Progenitor cell of endocrine pancreas (in vitro differentiated cells): ENCODE measurements around the gene IGSF22. TPM values are rescaled to one million over a fixed set of nuclear protein-coding genes. Genes with fewer than 3 reads are reported as not detected.
"Not testable (repeated sequence)": the region's sequence is repeated elsewhere in the genome, so short reads cannot be mapped to it uniquely, and the experiment has no call there.

Experiments
- DNase-seq: peaks from one replicate; pipeline ENCODE4 v3.0.0; 2021; ENCODE audit warnings: low spot score; ENCODE audit not compliant: unreplicated experiment
- H3K27ac Mint-ChIP-seq: 2 replicates; pipeline ENCODE4 v1.8.0; 2021; ENCODE audit warnings: mild to moderate bottlenecking, moderate library complexity, mixed read lengths
- H3K27me3 Mint-ChIP-seq: 2 replicates; pipeline ENCODE4 v1.8.0; 2021; ENCODE audit warnings: mixed read lengths
- H3K36me3 Mint-ChIP-seq: 2 replicates; pipeline ENCODE4 v1.8.0; 2022; ENCODE audit warnings: mixed read lengths; ENCODE audit not compliant: insufficient read depth
- H3K4me1 Mint-ChIP-seq: 2 replicates; pipeline ENCODE4 v1.8.0; 2021; ENCODE audit warnings: low read depth, mixed read lengths
- H3K4me3 Mint-ChIP-seq: 2 replicates; pipeline ENCODE4 v1.8.0; 2021; ENCODE audit warnings: low read depth, mild to moderate bottlenecking, moderate library complexity, mixed read lengths
- H3K9me3 Mint-ChIP-seq: 2 replicates; pipeline ENCODE4 v1.8.0; 2021; ENCODE audit warnings: low read depth, mixed read lengths
- CTCF ChIP-seq: fragments of 200-600 bp; sonication (generic); IDR thresholded peaks from one replicate; pipeline ENCODE4 v1.5.0; 2021; ENCODE audit warnings: antibody characterized with exemption, mild to moderate bottlenecking; ENCODE audit not compliant: unreplicated experiment
- total RNA-seq: library from RNA; stranded (reverse); gene quantifications from 2 replicates; pipeline ENCODE4 v1.2.1, GENCODE V29; 2021

The IGSF22 gene
- total RNA-seq, 1 donor from 2014 or later, result 1.3 TPM

DNA sequence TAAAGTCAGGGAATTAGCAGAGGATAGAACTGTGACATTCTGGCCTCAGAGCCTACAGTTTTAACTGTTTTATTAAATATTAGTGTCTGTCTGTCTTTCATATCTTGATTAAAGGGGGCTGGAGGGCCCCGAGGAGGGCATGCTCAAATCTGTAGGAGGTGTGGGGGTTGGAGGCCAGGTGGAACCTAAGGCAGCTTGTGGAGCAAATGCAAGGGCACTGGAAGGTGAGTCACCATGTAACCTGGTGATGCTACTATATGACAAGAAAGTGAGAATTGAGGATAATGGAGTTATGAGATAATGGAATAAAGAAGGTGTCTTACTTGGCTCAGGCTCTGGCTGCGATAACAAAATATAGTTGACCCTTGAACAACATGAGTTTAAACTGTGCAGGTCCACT lies 54.7 kb downstream of the IGSF22 start:
- no peak for DNase-seq

DNA sequence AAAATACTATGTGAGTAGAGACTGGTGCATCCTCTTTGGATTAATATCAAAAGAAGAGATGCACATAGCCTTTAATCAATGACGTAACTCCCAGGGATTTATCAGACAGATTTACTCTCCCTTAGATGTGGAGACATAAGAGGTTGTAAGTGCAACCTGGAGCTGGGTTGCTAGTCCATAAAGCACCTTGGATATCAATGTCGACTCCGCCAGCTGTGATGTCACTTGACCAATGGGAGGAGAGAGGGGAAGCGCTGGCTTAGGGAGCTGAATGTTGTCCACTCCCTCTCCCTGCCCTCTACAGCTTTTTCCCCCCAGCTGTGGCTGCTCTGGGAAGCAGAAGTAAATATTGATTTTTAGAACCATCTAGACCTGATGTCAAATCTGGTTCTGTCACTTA lies 56.3 kb downstream of the IGSF22 start:
- no peak for TF ChIP-seq CTCF
- Mint-ChIP-seq H3K4me1 (peaks cover 26% of the 10 kb centered on the region), H3K4me3 (no peak overlapping the region), H3K36me3 (no peaks in the 10 kb centered on the region), H3K27ac (no peak overlapping the region), H3K27me3 (peaks cover 5% of the 10 kb centered on the region), H3K9me3 (no peaks in the 10 kb centered on the region)
- DNase-seq, result no peak

More for the DNA sequence above, 54.7 kb downstream of the IGSF22 start:
- Mint-ChIP-seq H3K27me3 (no peaks in the 10 kb centered on the region), H3K36me3 (no peaks in the 10 kb centered on the region), H3K9me3 (no peaks in the 10 kb centered on the region), H3K27ac (no peak overlapping the region), H3K4me3 (no peak overlapping the region), H3K4me1 (peaks cover 26% of the 10 kb centered on the region)
- no peak for TF ChIP-seq CTCF

- Mint-ChIP-seq H3K9me3 (no peaks in the 10 kb centered on the region), H3K27ac (peak overlapping the region; percentile 17), H3K4me3 (no peak overlapping the region), H3K27me3 (peaks cover 5% of the 10 kb centered on the region), H3K36me3 (no peaks in the 10 kb centered on the region), H3K4me1 (peaks cover 26% of the 10 kb centered on the region)
- no peak for TF ChIP-seq CTCF
- DNase-seq, result no peak
Observed at GRCh38 chr11:18669219-18669596, 56.8 kb downstream of the IGSF22 start.

DNA sequence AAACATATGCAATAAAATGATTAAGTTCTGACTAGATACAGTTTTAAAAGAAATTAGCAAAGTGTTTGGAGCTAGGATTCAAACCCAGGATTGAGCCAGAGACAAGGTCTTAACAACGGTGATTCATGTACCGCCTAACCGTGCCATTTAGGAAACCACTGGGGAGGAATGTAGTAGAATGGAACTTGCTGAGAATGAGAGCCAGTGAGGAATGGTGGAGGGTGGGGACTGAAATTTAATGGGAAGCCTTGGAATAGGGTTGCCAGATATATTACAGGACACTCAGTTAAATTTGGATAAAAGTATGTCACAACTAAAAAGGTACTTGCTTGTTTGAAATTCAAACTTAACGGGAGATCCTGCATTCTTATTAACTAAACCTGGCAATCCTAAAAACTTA lies 57.9 kb downstream of the IGSF22 start:
- no peaks in the 10 kb centered on the region for H3K36me3 Mint-ChIP-seq
- DNase-seq, result no peak
- H3K27me3 Mint-ChIP-seq, result peaks cover 5% of the 10 kb centered on the region
- no peak overlapping the region for H3K4me3 Mint-ChIP-seq
- H3K9me3 Mint-ChIP-seq, result peaks cover under 1% of the 10 kb centered on the region
- peaks cover 26% of the 10 kb centered on the region for H3K4me1 Mint-ChIP-seq
- H3K27ac Mint-ChIP-seq, result no peak overlapping the region
- no peak for TF ChIP-seq CTCF

DNA sequence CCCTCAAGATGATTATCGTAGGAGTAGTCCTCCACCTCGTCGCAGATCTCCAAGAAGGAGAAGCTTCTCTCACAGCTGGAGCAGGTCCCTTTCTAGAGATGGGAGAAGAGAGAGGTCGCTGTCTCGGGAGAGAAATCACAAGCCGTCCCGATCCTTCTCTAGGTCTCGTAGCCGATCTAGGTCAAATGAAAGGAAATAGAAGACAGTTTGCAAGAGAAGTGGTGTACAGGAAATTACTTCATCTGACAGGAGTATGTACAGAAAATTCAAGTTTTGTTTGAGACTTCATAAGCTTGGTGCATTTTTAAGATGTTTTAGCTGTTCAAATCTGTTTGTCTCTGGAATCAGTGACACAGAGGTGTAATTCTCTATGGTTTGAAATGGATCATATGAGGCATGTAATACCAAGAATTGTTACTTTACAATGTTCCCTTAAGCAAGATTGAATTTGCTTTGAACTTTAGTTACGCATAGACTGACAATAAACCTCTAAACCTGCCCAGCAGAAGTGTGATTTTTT lies 60.6 kb downstream of the IGSF22 start:
- H3K9me3 Mint-ChIP-seq, H3K36me3 Mint-ChIP-seq, H3K27me3 Mint-ChIP-seq, H3K27ac Mint-ChIP-seq, DNase-seq, H3K4me3 Mint-ChIP-seq: not testable (repeated sequence)
- H3K4me1 Mint-ChIP-seq, result peaks cover 32% of the 10 kb centered on the region

GRCh38 chr11:18657673-18658072 lies 68.3 kb downstream of the IGSF22 start:
- TF ChIP-seq CTCF, result no peak
- H3K27me3 Mint-ChIP-seq, result peaks cover 9% of the 10 kb centered on the region
- H3K4me1 Mint-ChIP-seq, result peaks cover 7% of the 10 kb centered on the region
- no peak for DNase-seq
- H3K9me3 Mint-ChIP-seq, result no peaks in the 10 kb centered on the region
- H3K27ac Mint-ChIP-seq, result no peak overlapping the region
- H3K36me3 Mint-ChIP-seq, result no peaks in the 10 kb centered on the region
- H3K4me3 Mint-ChIP-seq, result no peak overlapping the region
